GM18502 (cell line): ENCODE measurements around the gene ADAMTS1.

ENCODE experiments used
- ATAC-seq: cut with Tn5 transposase; IDR thresholded peaks from one replicate; pipeline ENCODE4 v1.9.1; 2021; ENCODE audit warnings: mild to moderate bottlenecking; ENCODE audit not compliant: unreplicated experiment, poor library complexity

Gene ADAMTS1

DNA sequence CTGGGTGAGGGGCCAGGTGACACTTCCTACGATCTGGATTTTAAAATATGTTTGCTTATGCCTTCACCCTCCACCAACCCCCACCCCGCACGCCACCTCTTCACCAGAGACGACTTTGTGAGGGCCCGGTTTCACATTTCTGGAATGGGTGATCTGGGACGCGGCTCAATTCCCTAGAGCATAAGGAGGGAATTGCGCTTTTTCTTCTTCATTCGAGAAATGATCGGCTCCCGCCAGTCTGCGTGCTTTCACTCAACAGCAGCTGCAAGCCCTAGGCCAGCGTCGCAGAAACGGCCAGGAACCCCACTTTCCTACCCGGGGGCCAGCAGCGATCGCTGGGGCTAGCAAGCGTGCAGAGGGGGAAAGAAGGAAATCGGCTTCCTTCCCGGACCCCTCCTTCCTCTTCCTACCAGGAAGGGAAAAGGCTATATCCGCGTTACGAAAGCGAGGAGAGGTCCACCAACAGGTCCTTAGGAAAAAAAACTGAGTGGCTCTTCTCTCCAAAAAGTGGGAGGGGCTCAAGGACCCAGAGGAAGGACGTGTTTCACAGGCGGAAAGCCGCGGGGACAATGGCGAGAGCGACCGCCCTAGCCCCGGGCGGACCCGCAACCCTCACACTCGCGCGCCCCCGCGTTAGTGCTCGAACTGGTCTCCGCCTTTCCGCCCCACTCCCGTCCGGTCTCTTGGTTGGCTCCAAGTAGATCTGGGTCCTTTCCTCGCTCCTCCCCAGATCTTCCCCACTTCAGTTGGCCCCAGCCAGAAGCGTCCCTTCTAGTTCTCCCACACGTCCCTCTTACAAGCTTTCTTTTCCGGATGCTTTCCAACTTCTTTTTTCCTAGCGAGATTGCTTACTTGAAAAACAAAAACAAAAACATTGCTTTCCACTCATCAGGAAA lies 1.1 kb upstream of the ADAMTS1 start:
- ATAC-seq = no peak

DNA sequence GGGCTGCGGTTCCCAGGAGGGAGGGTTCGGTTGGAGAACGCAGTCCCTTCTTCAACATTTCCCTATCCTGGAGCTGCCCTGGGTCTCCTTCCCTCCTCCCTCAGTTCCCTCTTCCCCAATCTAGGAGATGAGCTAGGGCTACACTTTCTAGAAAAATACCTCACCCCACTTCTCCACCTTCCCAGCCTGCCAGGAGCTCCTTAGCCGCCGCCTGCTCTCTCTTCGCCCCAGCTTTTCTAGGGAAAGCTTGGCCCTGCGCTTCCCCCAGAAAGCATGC lies 488 bp upstream of the ADAMTS1 start:
- ATAC-seq = no peak

DNA sequence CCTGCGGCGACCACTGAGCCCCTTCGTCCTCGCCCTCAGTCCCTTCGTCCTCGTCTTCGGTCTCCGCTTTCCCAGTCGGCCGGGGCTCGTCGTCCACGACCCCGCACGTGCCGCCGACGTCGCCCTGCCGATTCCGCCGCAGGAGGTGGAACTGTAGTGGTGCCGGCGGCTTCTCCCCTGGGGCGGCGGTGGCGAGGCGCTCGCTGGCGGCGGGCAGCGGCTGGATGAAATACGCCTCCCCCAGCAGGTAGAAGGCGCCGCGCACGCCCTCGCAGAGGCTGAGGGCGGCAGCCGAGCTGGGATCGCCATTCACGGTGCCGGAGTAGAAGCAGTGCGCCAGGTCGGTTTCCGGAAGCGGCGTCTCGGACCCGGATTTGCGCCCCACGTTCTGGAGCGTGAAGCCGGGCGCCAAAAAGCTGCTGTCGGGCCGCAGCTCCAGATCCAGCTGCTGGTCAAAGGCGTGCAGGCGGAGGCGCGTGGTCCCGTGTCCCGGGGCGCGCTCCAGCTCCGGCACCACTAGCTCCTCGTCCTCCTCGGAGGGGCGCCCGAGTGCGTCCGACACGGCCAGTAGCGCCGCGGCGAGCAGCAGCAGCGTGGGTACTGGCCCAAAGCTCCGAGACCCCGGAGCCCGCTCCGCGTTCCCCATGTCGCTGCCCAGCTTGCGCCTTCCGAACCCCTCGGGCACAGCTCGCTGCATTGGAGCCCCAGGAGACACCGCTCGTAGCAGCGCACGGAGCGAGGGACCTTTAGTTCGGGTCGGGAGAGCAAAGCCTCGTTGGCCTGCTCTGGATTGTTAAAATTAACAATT lies 747 bp downstream of the ADAMTS1 start:
- no peak for ATAC-seq

DNA sequence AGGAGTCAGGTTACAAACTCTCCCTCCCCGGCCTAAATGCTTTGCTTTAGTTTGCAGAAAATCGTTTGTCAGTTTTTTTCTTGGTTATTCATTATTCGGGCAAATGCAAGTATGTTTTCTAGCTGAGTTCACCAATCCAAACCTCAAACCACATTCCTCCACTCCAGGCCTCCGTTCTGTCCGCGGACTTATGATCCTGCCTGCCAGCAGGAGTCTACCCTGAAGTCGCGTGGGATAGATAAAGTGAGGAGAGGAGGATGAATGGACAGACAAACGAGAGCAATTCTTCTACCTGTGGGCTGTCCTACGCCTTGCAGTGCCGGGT lies 1.3 kb downstream of the ADAMTS1 start:
- no peak for ATAC-seq

DNA sequence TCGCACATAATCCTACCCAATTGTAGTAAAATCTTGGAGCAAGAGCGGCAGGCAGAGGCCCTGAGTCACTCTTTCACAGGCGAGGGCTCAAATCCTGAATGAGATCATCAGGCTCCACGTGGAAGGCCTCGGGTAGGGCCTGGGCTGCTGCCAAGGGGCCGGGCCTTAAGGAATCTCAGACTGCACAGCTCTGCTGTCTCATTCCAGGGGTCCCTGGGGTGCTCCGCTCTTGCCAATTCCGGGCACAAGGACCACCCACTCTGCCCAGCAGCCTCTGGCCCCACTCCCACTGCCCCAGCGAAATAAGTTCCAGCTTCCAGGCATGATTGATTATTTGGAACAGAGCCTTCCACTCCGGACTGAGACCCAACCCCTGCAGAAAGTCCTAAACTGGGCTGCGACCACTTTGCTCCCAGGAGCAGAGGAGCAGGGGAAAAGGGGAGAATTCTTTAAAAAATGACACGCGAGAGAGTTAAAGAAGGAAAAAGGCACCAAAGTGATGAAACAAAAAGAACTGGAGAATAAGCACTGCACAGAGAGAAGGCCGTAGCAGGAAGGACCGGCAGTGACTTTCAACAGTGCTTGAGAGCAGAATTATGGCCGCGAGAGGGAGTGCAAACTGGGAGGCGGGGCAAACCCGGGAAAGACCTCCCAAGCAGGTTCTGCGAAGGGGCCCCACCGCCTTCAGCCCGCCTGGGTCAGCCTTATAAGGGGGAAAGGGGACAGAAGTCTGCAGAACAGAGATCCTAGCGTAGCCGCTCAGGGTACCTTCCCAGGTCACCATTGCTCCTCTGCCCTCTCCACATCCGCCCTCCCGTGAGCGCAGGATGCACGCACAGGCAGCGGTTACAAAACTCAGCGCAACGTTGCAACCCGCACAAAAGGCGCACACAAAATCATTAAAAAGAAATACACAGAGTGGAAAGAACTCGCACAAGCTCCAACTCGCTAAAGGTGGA lies 2.0 kb downstream of the ADAMTS1 start:
- no peak for ATAC-seq

DNA sequence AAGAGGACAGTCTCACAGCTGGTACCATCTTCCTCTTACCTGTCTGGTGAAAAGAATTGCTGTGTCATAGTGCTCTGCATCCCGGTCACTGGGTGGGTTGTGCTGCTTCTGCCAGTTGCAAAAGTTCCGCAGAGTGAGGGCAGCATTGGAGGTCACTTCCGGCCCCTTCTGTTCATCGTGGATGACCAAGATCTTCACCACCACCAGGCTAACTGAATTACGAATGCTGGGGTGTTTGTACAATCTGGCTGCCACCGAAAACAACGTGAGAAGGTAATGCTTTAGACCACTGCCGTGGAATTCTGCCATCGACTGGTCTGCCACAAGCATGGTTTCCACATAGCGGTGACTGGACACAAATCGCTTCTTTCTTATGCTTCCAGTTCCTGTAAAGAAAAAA lies 2.9 kb downstream of the ADAMTS1 start:
- no peak for ATAC-seq

DNA sequence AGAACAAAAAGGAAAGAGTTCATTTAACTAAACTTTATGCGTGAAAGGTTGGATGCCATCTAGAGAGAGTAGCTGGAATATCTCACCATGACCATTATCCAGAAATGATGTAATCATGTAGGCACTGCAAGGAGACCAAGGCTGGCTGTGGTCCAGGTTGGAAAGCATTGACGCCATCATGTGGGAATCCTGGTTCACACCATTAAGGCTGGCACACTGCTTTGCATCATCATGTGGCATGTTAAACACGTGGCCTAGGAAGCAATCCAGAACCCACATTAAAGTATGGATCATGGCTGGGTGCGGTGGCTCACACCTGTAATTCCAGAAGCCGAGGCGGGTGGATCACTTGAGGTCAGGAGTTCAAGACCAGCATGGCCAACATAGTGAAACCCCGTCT lies 4.3 kb downstream of the ADAMTS1 start:
- ATAC-seq = no peak

DNA sequence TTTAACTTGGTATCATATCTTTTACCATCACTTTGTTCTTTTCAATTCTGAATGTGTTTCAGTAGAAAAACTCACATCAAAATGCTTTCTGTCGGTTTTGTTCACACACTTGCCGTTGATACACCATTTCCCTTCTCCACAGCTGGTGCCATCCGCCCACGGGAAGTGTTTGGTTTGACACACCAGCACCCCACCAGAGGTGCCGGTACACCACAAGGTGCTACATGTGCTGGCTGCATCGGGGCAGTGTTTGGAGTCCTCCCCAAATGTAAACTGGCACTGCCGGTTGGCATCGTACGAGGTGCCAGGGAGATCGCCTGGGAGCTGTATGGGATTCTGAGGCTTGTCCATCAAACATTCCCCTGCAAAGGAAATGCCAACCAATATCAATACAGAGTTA lies 5.0 kb downstream of the ADAMTS1 start:
- no peak for ATAC-seq

DNA sequence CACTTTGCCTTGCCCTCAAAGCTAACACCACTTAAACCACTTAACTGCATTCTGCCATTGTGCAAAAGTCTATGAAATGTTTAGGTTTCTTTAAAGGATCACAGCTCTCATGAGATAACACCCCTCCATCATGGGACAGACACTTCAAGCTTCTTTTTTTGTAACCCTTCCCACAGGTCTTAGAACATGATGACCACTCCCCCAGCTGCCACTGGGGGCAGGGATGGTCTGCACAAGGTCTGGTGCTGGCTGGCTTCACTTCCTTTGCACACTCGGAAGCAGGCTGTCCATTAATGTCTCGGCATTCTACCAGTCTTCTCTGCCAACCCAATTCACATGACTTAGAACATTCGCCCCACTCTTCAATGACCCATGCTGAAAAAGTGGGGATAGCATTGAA lies 7.7 kb downstream of the ADAMTS1 start:
- ATAC-seq = no peak

DNA sequence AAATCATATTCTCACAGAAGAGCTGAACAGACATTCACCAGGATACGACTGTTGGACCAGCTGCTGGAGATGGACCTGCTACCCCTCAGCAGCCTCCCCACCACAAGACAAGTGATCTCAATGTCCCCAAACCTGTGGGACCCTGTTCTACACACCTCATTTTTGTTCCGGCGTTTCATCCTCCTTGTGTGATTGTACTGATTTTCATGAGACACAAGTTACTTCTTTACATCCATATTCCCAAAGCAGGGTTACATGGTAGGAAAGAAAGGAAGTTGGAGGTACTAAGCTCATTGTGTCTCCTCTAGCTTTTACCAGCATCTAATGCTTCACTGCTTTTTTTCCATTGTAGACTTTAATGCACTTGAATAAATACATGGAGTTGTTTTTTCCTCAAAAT lies 8.7 kb downstream of the ADAMTS1 start:
- ATAC-seq = no peak

DNA sequence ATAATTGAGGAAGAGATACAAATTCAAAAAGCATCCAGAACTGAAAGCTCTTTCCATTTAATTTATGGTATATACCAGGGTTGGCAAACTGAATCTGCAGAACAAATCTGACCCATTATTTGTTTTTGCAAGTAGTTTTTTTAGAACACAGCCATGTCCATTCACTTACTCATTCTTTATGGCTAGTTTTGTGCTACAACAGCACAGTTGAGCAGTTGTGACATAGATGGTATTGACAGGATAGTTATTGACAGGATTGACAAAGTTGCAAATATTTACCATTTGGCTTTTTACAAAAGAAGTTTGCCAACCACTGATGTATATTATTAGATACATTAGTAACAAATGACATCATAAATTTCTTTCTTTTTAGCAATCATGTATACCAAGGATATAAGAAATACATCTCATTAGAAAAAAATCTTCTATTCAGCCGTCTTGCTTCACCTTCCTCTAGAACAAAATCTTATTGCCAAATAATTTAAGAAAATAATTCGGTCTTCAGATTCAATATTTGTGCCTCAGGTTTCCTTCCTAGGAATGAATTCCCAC lies 9.4 kb downstream of the ADAMTS1 start:
- no peak for ATAC-seq

DNA sequence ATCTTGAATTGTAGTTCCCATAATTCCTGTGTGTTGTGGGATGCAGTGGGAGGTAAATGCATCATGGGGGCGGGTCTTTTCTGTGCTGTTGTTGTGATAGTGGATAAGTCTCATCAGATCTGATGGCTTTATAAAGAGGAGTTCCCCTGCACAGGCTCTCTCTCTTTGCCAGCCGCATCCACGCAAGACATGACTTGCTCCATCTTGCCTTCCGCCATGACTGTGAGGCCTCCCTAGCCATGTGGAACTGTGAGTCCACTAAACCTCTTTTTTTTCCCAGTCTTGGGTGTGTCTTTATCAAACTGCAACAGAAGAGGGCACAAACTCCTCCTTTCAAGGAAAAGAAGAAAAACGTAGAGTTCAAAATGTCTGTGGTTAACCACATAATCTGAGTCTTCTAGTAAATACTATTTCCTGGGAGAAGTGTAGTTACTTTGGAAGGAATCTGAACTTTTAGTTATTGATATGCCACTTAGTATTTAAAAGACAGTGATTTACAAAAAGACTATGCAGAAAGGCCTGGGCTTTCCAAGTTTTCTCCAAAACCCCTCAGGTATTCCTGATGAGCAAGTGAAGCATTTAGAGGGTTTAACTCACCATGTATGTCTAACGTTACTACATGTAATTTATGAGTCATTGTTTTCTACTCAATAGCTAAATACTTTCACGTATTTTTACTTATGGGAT lies 10.0 kb downstream of the ADAMTS1 start:
- ATAC-seq = no peak

DNA sequence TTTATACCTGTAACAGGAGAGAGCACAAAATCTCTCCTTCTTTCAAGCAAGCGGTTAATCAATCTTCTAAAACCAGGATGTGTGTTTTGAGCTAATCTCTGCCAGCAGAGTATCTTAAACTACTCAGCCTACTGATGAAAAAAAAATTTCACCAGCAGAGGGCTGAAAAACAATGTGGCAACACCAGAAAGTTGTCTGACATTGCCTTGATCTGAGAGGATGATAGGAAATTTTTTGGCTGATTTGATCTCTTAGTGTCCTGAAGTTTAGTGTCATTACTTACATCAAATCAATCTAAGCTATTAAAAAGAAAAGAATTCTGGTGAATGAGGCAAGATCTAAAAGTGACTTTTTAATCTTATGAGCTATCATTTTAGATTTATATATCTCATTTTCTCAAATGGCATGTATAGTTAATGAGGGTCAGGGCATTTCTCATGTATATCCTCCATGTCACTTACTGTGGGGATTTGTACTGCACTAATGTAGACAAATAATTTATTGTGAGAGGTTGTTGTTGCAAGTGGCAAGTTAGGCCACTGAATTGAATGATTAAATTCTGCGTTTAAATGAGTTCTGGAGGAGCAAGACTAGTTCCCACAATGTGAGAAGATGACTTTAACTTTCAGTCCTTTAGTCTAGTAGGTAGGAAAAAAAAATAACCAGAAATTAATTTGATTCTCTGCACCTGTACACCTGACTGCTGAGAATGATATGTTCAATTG lies 10.9 kb downstream of the ADAMTS1 start:
- no peak for ATAC-seq

DNA sequence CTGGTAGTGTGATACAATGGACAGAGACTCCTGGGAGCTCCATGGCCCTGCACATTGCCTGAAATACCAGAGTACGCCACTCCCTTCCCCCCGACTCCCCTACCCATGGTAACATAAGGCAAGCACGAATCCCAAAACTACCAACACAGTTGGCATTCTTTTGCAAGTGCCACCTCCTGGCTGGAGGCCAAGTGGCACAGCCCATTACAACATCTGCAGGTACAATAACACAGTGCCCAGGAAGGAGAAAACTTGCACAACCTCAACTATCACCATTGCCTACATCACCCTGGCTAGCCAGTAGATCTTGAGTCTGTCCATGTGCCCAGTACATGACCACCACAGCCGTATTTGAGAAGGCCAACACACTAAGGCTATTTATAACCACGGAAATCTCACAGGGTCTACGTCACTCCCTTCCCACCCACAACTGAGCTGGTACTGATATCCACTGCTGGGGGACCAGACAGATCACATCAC lies 11.7 kb downstream of the ADAMTS1 start:
- ATAC-seq = no peak

DNA sequence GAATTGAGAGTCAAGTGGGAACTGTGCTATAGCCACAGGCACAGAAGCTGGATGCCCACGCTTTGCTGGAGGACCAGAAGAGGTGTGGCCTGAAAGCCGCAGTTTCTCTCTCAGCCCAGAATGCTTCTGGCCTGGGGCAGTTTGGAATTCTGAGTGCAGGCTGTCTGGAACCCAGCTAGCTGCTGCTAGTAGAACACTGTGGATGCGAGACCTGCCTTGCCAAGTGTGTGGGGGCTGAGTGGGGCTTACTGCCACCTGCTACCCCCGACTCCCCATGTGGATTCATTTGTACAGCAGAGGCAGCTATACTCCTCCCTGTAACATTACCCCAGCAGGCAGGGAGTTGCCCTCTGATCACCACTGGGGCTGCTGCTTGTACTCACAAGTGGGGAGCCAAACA lies 12.2 kb downstream of the ADAMTS1 start:
- ATAC-seq = no peak

DNA sequence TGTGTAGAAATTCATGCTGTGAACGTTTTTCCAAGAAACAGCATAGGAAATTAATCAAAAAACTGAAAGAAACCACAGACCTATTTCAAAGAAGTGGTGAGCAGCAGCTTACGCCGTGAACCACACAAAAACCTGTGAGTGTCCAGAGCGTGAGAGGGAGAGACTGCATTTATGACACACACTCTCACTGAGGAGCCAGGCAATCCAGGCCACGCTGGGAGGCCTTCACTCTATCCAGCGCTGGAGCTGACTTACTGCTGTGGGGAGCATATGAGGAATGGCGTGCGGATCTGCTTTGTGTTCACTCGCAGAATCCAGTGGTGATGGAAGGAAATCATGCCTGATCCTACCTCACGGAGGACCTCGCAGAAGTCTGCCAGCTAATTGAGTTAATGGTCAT lies 12.7 kb downstream of the ADAMTS1 start:
- no peak for ATAC-seq

DNA sequence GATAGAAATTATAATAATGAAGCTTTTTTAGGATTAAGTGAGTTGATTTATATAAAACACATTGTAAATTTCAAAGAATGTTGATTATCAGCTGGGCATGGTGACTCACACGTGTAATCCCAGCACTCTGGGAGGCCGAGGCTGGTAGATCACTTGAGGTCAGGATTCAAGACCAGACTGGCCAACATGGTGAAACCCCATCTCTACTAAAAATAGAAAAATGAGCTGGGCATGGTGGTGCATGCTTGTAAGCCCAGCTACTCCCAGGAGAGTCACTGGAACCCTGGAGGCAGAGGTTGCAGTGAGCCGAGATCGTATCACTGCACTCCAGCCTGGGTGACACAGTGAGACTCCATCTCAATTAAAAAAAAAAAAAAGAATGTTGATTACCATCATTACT lies 18.4 kb downstream of the ADAMTS1 start:
- no peak for ATAC-seq

DNA sequence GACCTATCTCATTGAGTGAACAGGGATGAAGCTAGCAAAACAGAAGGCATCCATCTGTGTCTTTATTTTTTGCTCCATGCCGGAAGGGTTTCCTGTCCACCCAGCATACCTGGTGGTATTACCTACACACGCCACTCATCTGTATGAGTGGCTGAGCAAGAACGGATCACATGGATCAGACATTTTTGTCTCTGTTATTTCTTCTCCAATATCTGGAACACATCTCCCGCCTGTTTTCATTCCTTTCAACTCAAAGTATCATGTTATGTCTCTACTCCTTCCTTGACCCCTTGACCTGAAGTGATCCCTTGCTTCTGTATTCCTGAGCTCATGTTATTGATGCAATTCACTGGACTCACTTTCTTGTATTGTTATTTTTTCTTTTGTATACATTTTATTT lies 24.7 kb downstream of the ADAMTS1 start:
- no peak for ATAC-seq

DNA sequence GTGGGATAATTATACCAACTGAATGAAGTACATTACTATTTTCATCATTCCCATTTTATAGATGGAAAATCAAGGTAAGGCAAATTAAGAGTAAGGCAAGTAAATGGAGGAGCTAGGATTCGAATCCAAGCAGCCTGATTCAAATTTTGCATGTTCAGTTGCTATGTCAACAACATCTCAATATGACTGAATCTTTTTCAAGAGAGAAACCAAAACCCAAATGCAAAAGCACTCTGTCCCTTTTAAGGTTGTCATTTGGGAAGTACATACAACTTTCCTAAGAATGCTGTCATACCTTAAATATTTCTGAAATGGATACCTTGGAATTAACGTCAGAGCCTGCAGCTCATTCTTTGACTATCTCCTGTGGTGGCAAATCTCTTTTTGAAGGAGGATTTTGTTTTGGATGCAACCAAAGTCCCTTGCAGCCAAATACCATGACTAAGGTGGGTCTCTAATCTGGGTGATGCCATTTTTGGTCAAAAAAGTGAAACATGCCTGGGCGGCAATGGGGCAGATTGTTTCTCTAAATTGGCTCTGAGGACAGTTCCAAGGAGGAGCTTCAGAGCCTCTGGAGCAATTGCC lies 25.4 kb downstream of the ADAMTS1 start:
- ATAC-seq = no peak
